Lower leg skin (tissue), 3 donors: ENCODE results near the gene GAGE12E.
"Not testable (repeated sequence)": the region's sequence is repeated elsewhere in the genome, so short reads cannot be mapped to it uniquely, and the experiment has no call there.

Source experiments
- POLR2A ChIP-seq, 2 donors: fragments of 450-650 bp; IDR thresholded peaks; one replicate each; pipeline ENCODE4 v1.6.1; 2016 to 2017; ENCODE audit warnings: antibody characterized with exemption in 2 of 2, mild to moderate bottlenecking in 1 of 2, moderate library complexity in 1 of 2
- TF ChIP-seq, protein P1 (sequence below), 3 donors: fragments of 450-650 bp; IDR thresholded peaks; one replicate each; pipeline ENCODE4 v1.5.1; 2016; ENCODE audit warnings: antibody characterized with exemption in 3 of 3, mild to moderate bottlenecking in 3 of 3, moderate library complexity in 2 of 3

DNA sequence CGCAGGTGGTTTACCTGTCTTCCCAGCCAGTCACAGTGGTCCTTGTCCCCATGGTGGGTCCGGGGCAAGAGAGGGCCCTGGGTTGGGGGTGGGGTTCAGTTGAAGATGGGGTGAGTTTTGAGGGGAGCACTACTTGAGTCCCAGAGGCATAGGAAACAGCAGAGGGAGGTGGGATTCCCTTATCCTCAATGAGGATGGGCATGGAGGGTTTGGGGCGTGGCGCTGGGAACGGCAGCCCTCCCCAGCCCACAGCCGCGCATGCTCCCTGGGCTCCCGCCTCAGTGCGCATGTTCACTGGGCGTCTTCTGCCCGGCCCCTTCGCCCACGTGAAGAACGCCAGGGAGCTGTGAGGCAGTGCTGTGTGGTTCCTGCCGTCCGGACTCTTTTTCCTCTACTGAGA lies at the start of gene GAGE12E:
- not testable (repeated sequence) for TF ChIP-seq POLR2A (IDR thresholded peaks at IDR 0.05)
- TF ChIP-seq, protein P1, sequence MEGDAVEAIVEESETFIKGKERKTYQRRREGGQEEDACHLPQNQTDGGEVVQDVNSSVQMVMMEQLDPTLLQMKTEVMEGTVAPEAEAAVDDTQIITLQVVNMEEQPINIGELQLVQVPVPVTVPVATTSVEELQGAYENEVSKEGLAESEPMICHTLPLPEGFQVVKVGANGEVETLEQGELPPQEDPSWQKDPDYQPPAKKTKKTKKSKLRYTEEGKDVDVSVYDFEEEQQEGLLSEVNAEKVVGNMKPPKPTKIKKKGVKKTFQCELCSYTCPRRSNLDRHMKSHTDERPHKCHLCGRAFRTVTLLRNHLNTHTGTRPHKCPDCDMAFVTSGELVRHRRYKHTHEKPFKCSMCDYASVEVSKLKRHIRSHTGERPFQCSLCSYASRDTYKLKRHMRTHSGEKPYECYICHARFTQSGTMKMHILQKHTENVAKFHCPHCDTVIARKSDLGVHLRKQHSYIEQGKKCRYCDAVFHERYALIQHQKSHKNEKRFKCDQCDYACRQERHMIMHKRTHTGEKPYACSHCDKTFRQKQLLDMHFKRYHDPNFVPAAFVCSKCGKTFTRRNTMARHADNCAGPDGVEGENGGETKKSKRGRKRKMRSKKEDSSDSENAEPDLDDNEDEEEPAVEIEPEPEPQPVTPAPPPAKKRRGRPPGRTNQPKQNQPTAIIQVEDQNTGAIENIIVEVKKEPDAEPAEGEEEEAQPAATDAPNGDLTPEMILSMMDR (IDR thresholded peaks at IDR 0.05): not testable (repeated sequence)
